NCI-H1048 (cell line): ENCODE results near the gene FUNDC2.

Experiments used
- DNase-seq: peaks from one replicate; lab custom pipeline; 2025; lab: John Stamatoyannopoulos, UW

The FUNDC2 gene

GRCh38 chrX:155069414-155069813 lies 42.8 kb downstream of the FUNDC2 start:
- no peak for DNase-seq

- no peak for DNase-seq
Measured at GRCh38 chrX:155070038-155070437, 43.4 kb downstream of the FUNDC2 start.

- DNase-seq, result no peak
Measured at GRCh38 chrX:155070663-155070974, 44.0 kb downstream of the FUNDC2 start.

- peak; percentile 51 for DNase-seq
Measured at GRCh38 chrX:155070975-155071693, 44.5 kb downstream of the FUNDC2 start, which contains the start of the genes BRCC3, CMC4 and MTCP1. TSS of gene BRCC3 (plus strand) at chrX:155071508. CDS start at chrX:155071528, 20 bp downstream. TSS of gene CMC4 (minus strand) at chrX:155071136. CDS start at chrX:155064023, 7,113 bp downstream. TSS of gene MTCP1 (minus strand) at chrX:155071136. CDS start at chrX:155066010, 5,126 bp downstream.

- no peak for DNase-seq
Measured at GRCh38 chrX:155071694-155072280, 45.1 kb downstream of the FUNDC2 start.

- DNase-seq, result no peak
Measured at GRCh38 chrX:155086202-155086840, 59.7 kb downstream of the FUNDC2 start.

GRCh38 chrX:155086961-155087735 lies 60.5 kb downstream of the FUNDC2 start:
- no peak for DNase-seq

GRCh38 chrX:155094468-155095061 lies 67.9 kb downstream of the FUNDC2 start:
- no peak for DNase-seq

- no peak for DNase-seq
Measured at GRCh38 chrX:155105919-155106318, 79.3 kb downstream of the FUNDC2 start.

- no peak for DNase-seq
Measured at GRCh38 chrX:155108427-155108826, 81.8 kb downstream of the FUNDC2 start.
